H1 (cell line): ENCODE measurements around the gene TRAK1. TPM values are rescaled to one million over a fixed set of nuclear protein-coding genes. Genes with fewer than 3 reads are reported as not detected.

Experiments
- ATF2 ChIP-seq: IDR thresholded peaks from 2 replicates; pipeline ENCODE4 v1.6.1; 2012; ENCODE audit warnings: low read length, inconsistent platforms
- CBX8 ChIP-seq: fragments of 300-800, 300-1000 bp; sonication (generic); IDR thresholded peaks from 2 replicates; pipeline ENCODE4 v1.7.1; 2016; ENCODE audit warnings: low read depth, low read length, borderline replicate concordance
- CHD2 ChIP-seq: IDR thresholded peaks from 2 replicates; pipeline ENCODE4 v1.6.1; 2012; ENCODE audit warnings: low read length, improper control_type of control experiment
- POLR2A ChIP-seq, 2 experiments: IDR thresholded peaks; 1 replicate in 1 of 2; 2 replicates in 1 of 2; pipeline ENCODE4 v1.6.1; 2011; ENCODE audit warnings: low read depth in 2 of 2, low read length in 2 of 2, mild to moderate bottlenecking in 2 of 2; ENCODE audit errors: control extremely low read depth in 1 of 2
- SP4 ChIP-seq: IDR thresholded peaks from 2 replicates; pipeline ENCODE4 v1.6.1; 2012; ENCODE audit warnings: low read length, inconsistent platforms
- polyA plus RNA-seq, 7 experiments: library from polyadenylated mRNA; depleted of rRNA in 3 of 7; stranded (reverse) in 5 of 7; unstranded in 2 of 7; fragments of >200 nt in 5 of 7; fragments of 200-250 nt in 2 of 7; gene quantifications; 1 replicate in 5 of 7; 2 replicates in 1 of 7; 4 replicates in 1 of 7; pipeline versions ENCODE4 v1.2.1 to v1.2.3, GENCODE V29; 2011 to 2013; ENCODE audit warnings: missing spikeins in 2 of 7, mixed read lengths in 2 of 7
- total RNA-seq: library from RNA; stranded (reverse); fragmentation: NEBNext Ultra II Directional; extraction: Animal tissue kit (Norgen Biotek cat#: 25700); gene quantifications from 2 replicates; pipeline ENCODE4 v1.2.1, GENCODE V29; 2021

The TRAK1 gene
- total and polyA plus RNA-seq, 2 of the 8 experiments (the other 6 are each of a cell fraction or from before 2014, with no cell fraction given): 21.3 to 32.7 TPM

- no peak for TF ChIP-seq SP4
- no peak for TF ChIP-seq ATF2
- TF ChIP-seq CHD2: no peak
- no peak for TF ChIP-seq POLR2A (IDR thresholded peaks at IDR 0.05; ENCODE audit: control extremely low read depth in 1 of 2, low read depth in 2 of 2, low read length in 2 of 2)
- TF ChIP-seq CBX8: no peak
Observed at GRCh38 chr3:42084586-42084985, 6.6 kb upstream of the TRAK1 start (continued).
